Lower leg skin (tissue), 3 donors: ENCODE measurements around the gene CDY2A.
"Not testable (repeated sequence)": the region's sequence is repeated elsewhere in the genome, so short reads cannot be mapped to it uniquely, and the experiment has no call there.

Source experiments
- CTCF ChIP-seq, 3 donors: fragments of 450-650 bp; IDR thresholded peaks; one replicate each; pipeline ENCODE4 v1.5.1; 2016; ENCODE audit warnings: antibody characterized with exemption in 3 of 3, mild to moderate bottlenecking in 3 of 3, moderate library complexity in 2 of 3
- POLR2A ChIP-seq, 2 donors: fragments of 450-650 bp; IDR thresholded peaks; one replicate each; pipeline ENCODE4 v1.6.1; 2016 to 2017; ENCODE audit warnings: antibody characterized with exemption in 2 of 2, mild to moderate bottlenecking in 1 of 2, moderate library complexity in 1 of 2

DNA sequence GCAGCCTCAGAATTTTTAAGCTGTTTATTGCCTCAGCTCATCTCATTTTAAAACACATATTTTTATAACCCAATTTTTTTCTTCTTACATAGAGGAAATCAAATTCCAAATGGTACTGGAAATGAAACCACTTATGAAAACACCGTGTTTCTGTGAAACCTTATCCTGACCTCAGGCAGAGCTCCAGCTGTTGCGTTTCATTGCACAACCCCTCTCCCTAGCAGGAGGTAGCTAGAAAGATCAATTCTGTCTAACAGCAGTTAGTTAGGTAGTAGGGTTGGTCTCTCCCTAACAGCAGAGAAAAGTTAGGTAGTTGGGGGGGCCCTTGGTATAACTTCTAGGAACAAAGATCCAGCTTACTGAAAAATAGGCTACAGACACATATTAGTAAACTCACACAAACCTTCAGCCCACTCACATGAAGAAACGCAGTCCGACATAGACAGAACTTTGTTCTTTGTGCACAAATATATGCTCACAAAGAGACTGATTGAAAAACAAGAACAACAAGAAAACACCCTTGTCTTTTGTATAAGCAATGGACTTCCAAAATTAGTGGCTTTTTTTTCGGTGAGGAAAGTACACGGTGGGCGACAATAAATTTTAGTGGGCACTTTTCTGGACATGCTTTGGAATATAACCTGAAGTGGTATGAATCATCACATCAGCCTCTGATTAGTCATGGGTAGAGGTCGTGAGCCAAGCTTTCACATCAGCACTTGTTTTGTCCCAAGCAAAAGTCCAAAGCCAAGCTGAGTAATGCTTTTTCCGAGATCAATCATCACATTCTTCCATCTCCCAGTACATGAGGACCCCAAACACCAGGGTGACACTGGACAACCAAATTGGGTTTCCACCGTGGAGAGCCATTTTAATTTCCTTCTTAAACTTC is 22.8 kb downstream of the CDY2A start:
- TF ChIP-seq CTCF, POLR2A (IDR thresholded peaks at IDR 0.05): not testable (repeated sequence)
